ENCODE measurements around the gene MVK.

Gene MVK

DNA sequence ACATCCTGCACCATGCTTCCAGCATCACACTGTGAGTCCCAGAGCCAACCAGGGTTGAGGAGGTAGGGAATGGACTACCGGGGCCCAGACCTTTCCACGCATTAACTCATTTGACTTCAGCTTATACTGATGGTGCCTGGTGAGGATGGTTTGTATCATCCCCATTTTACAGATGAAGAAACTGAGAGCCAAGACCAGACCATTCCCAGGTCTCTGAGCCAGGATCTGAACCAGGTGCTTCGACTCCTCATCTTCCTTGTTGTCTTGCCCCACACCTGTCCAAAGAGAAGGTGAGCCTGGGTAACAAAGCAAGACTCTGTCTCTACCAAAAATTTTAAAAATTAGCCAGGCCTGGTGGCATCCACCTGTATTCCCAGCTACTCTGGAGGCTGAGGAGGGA, 64.4 kb downstream of the MVK start:
- DNase-seq: no peak

DNA sequence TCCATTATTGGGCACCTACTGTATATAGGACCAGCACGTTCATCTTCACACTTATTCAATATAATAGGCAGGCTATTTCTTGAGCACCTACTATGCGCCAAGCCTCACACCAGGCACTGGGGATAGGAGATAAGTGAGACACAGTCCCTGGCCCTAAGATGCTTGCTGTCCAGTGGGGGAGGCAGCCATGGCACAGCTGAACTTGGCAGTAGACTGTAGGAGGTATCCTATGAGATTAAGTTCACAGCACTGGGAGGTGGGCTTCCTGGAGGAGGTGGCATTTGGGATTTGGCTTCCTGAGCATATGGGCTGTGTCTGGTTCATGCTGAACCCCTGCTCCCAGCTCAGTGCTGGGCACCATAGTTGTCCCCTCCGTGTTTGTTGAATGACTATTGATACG, 65.1 kb downstream of the MVK start:
- DNase-seq: no peak

DNA sequence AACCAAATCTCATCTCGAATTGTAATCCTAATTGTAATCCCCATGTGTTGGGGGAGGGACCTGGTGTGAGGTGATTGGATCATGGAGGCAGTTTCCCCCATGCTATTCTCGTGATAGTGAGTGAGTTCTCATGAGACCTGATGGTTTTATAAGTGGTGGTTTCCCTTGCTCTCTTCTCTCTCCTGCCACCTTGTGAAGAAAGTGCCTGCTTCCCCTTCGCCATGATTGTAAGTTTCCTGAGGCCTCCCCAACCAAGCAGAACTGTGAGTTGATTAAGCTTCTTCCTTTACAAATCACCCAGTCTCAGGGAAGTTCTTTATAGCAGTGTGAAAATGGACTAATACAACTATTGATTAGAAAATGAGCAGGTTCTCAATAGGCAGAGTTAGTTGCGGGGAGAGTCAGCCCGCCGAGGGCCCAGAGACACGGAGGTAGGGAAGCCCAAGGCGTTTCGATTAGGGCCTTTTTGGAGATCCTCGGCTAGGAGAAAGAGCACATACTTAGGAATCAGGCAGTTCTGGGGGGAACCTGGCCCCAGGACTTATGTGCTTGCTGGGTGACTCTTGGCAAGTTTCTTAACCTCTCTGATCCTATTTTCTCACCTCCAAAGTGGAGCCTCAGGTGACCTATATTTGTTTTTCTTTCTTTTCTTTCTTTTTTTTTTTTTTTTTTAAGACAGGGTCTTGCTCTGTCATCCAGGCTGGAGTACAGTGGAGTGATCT, 65.7 kb downstream of the MVK start:
- no peak for DNase-seq

DNA sequence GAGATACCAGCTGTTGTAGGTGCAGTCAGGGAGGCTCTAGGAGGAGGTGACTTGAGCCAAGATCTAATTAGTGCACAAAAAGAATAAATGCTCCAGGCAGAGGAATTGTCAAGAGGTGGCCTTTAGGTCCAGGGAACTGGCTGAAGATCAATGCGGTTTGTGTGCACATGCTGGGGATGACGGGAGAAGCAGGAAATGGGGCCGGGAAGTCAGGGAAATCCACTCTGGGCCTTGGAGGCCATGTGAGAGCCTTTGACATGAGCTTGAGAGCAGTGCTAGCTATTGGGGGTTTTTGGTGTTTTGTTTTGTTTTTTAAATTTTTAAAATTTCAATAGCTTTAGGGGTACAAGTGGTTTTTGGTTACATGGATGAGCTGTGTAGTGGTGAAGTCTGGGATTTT, 67.4 kb downstream of the MVK start:
- DNase-seq: no peak

DNA sequence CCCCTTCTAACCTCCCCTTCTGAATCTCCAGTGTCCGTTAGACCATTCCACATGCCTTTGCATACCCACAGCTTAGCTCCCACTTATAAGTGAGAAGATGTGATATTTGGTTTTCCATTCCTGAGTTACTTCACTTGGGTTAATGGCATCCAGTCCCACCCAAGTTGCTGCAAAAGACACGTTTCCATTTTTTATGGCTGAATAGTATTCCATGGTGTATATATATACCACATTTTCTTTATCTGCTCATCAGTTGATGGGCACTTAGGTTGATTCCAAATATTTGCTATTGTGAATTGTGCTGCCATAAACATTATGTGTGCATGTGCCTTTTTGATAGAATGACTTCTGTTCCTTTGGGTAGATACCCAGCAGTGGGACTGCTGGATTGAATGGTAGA, 67.8 kb downstream of the MVK start:
- no peak for DNase-seq

DNA sequence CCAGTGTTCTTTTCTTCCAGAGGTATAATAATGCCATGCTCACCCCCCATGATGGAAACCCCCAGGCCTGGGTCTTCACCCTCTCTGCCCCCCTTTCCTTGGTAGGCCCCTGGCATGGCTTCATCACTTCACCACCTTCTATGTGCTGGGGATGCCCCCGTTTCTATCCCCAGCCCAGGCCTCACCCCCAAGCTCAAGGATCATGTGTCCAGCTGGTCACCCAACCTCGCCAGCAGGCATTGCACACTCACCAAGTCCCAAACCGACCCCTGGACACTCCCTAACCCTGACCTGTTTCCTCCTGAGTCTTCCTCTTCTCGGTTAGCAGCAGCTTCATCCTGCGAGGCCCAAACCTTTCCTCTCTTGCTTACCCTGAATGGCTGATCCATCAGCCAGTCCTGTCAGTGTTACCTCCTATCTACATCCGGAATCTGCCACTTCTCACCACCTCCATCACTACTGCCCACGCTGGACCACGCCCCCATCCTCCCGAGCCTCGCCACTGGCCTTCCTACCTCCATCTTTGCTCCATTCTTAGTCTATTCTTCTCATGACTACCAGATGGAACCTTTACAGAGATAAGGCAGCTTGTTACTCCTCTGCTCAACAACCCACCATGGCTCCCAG, 69.0 kb downstream of the MVK start:
- DNase-seq: no peak

DNA sequence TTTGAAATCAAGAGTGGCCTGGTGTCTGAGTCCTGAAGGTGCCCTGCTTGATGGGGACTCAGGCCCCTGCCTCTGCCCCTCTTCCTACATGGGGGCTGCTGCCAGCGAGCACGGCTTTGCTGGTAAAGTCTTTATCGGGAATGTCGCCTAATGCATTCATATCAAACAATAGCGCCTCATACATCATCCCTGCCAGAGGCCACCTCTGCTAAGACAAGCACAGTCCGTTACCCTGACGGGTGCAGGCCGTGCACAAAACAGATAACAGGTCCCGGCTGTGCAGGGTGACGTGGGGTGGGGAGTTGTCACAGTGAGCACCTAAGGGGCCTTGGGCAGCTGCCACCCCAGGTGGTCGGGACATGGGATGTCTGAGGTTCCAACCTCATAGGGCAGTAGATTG, 71.6 kb downstream of the MVK start:
- DNase-seq: no peak

DNA sequence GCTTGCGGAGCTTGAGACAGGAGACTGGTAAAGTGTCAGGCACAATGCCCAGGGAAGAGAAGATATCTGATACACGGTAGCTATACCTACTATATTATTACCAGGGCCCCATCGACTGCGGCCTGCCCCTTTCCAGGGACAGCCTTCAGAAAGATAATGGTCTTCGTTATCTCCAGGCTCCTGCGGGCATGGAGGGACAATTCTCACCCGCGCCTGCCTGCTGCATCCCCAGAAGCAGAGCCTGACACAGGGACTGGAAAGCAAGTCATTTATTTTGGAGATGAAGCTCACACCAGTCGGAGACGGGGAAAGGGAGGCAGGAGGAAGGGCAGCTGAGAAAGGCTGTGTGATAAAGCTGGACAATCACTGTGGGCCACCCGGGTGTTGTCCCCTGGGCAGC, 72.1 kb downstream of the MVK start:
- no peak for DNase-seq
